DOHH2 (cell line): ENCODE measurements around the gene CAMSAP1.

ENCODE experiments used
- H3F3A ChIP-seq: fragments of 200-600 bp; sonication (generic), shearing (Covaris generic); 2 replicates; pipeline ENCODE4 v1.6.0; 2016; ENCODE audit warnings: antibody characterized with exemption, mild to moderate bottlenecking; ENCODE audit not compliant: control insufficient read depth, insufficient read depth
- H3K27ac ChIP-seq: fragments of 200-600 bp; sonication (generic); 2 replicates; pipeline ENCODE4 v1.5.1; 2014; ENCODE audit warnings: low read depth, mild to moderate bottlenecking, low read length, moderate library complexity
- H3K27me3 ChIP-seq: fragments of 200-600 bp; sonication (generic); 2 replicates; pipeline ENCODE4 v1.6.1; 2014; ENCODE audit warnings: mild to moderate bottlenecking, low read length, mixed read lengths; ENCODE audit not compliant: control insufficient read depth
- H3K36me3 ChIP-seq: fragments of 200-600 bp; sonication (generic); 2 replicates; pipeline ENCODE4 v1.6.1; 2014; ENCODE audit warnings: mild to moderate bottlenecking, low read length, moderate library complexity, mixed read lengths; ENCODE audit not compliant: control insufficient read depth
- H3K4me1 ChIP-seq: fragments of 200-600 bp; sonication (generic); 2 replicates; pipeline ENCODE4 v1.6.1; 2014; ENCODE audit warnings: mild to moderate bottlenecking, low read length, mixed read lengths; ENCODE audit not compliant: control insufficient read depth
- H3K4me2 ChIP-seq: fragments of 200-600 bp; sonication (generic); 2 replicates; pipeline ENCODE4 v1.6.0; 2014; ENCODE audit warnings: mild to moderate bottlenecking, low read length, moderate library complexity
- H3K4me3 ChIP-seq: fragments of 200-600 bp; sonication (generic); 2 replicates; pipeline ENCODE4 v1.5.1; 2014; ENCODE audit warnings: mild to moderate bottlenecking, low read length, mixed read lengths
- H3K79me2 ChIP-seq: fragments of 200-600 bp; sonication (generic); 2 replicates; pipeline ENCODE4 v1.6.1; 2014; ENCODE audit warnings: mild to moderate bottlenecking, low read length, mixed read lengths; ENCODE audit not compliant: control insufficient read depth
- H3K9me2 ChIP-seq: fragments of 200-600 bp; sonication (generic); replicated peaks from 2 replicates; pipeline ENCODE4 v1.6.1; 2014; ENCODE audit warnings: mild to moderate bottlenecking, low read length, mixed read lengths; ENCODE audit not compliant: control insufficient read depth
- H3K9me3 ChIP-seq: fragments of 200-600 bp; sonication (generic); 2 replicates; pipeline ENCODE4 v1.6.1; 2014; ENCODE audit warnings: antibody characterized with exemption, low read length, mixed read lengths; ENCODE audit not compliant: control insufficient read depth, insufficient read depth
- H4K20me1 ChIP-seq: fragments of 200-600 bp; sonication (generic); 2 replicates; pipeline ENCODE4 v1.6.0; 2014; ENCODE audit warnings: low read depth, mild to moderate bottlenecking, antibody characterized with exemption, low read length, moderate library complexity; ENCODE audit not compliant: control insufficient read depth, insufficient read depth
- CTCF ChIP-seq: fragments of 200-600 bp; sonication (generic); IDR thresholded peaks from one replicate; pipeline ENCODE4 v1.5.1; 2014; ENCODE audit warnings: antibody characterized with exemption, mild to moderate bottlenecking, low read depth, low read length; ENCODE audit not compliant: poor library complexity, severe bottlenecking
- EZH2phosphoT487 ChIP-seq: fragments of 200-600 bp; sonication (generic); IDR thresholded peaks from 2 replicates; pipeline ENCODE4 v1.6.1; 2017; ENCODE audit warnings: borderline replicate concordance, mild to moderate bottlenecking, antibody characterized with exemption, low read length, moderate library complexity, mixed read lengths

The CAMSAP1 gene

GRCh38 chr9:135929656-135930445 lies 22.5 kb upstream of the CAMSAP1 start:
- H3K4me3 ChIP-seq, result no peak overlapping the region
- no peaks in the 10 kb centered on the region for H3K9me2 ChIP-seq
- H3K9me3 ChIP-seq, result no peaks in the 10 kb centered on the region
- no peaks in the 10 kb centered on the region for H3F3A ChIP-seq
- H3K27ac ChIP-seq, result no peak overlapping the region
- TF ChIP-seq EZH2phosphoT487, result no peak
- no peak for TF ChIP-seq CTCF
- no peaks in the 10 kb centered on the region for H3K27me3 ChIP-seq
- no peak overlapping the region for H3K4me2 ChIP-seq
- H4K20me1 ChIP-seq, result no peaks in the 10 kb centered on the region
- H3K36me3 ChIP-seq, result peaks cover 29% of the 10 kb centered on the region
- no peaks in the 10 kb centered on the region for H3K4me1 ChIP-seq
- H3K79me2 ChIP-seq, result no peaks in the 10 kb centered on the region

GRCh38 chr9:135928731-135929655 lies 21.6 kb upstream of the CAMSAP1 start:
- TF ChIP-seq CTCF (no peak), EZH2phosphoT487 (no peak)
- Histone ChIP-seq H3K27ac (no peak overlapping the region), H3K9me2 (no peaks in the 10 kb centered on the region), H3F3A (no peaks in the 10 kb centered on the region), H3K4me2 (no peak overlapping the region), H3K27me3 (no peaks in the 10 kb centered on the region), H3K79me2 (no peaks in the 10 kb centered on the region), H3K36me3 (peaks cover 29% of the 10 kb centered on the region), H3K4me3 (no peak overlapping the region), H3K4me1 (no peaks in the 10 kb centered on the region), H3K9me3 (no peaks in the 10 kb centered on the region), H4K20me1 (no peaks in the 10 kb centered on the region)

- Histone ChIP-seq H3K79me2 (no peaks in the 10 kb centered on the region), H3K9me3 (no peaks in the 10 kb centered on the region), H3K36me3 (peaks cover 23% of the 10 kb centered on the region), H3K27me3 (no peaks in the 10 kb centered on the region), H4K20me1 (no peaks in the 10 kb centered on the region), H3K27ac (no peak overlapping the region), H3K9me2 (no peaks in the 10 kb centered on the region), H3K4me3 (no peak overlapping the region), H3K4me2 (no peak overlapping the region), H3F3A (no peaks in the 10 kb centered on the region), H3K4me1 (no peaks in the 10 kb centered on the region)
- TF ChIP-seq EZH2phosphoT487, result no peak
- no peak for TF ChIP-seq CTCF
Observed at GRCh38 chr9:135928074-135928730, 20.9 kb upstream of the CAMSAP1 start.
